HL-60 (cell line): ENCODE measurements around the gene YY1.

Experiments used
- TF ChIP-seq, protein P1 (sequence below): IDR thresholded peaks from one replicate; pipeline ENCODE4 v1.5.1; 2011; ENCODE audit warnings: low read length, control low read depth, inconsistent platforms; ENCODE audit not compliant: insufficient read depth
- TF ChIP-seq, protein P2 (sequence below): IDR thresholded peaks from 2 replicates; pipeline ENCODE4 v1.6.1; 2012; ENCODE audit warnings: low read depth; ENCODE audit not compliant: insufficient replicate concordance

DNA sequence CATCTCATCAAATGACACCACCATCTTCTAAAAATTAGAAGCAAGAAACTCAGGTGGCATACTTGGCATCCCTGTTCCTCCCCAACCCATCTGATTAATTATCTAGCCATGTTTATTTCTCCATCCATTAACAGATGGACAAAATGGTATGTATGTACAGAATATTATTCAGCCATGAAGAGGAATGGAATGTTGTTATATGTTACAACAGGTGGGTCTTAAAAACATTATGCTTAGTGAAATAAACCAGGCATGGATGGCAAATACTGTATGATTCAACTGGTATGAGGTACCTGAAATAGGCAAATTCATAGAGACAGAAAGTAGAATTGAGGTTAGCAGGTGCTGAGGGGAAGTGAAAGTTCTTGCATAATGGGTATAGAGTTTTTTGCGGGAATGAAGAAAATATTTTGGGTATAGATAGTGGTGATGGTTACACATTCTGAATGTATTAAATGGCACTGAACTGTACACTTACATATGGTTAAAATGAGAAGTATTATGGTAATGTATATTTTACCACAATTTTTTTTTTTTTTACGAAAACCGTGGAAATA lies 17.5 kb downstream of the YY1 start:
- TF ChIP-seq, protein P1, sequence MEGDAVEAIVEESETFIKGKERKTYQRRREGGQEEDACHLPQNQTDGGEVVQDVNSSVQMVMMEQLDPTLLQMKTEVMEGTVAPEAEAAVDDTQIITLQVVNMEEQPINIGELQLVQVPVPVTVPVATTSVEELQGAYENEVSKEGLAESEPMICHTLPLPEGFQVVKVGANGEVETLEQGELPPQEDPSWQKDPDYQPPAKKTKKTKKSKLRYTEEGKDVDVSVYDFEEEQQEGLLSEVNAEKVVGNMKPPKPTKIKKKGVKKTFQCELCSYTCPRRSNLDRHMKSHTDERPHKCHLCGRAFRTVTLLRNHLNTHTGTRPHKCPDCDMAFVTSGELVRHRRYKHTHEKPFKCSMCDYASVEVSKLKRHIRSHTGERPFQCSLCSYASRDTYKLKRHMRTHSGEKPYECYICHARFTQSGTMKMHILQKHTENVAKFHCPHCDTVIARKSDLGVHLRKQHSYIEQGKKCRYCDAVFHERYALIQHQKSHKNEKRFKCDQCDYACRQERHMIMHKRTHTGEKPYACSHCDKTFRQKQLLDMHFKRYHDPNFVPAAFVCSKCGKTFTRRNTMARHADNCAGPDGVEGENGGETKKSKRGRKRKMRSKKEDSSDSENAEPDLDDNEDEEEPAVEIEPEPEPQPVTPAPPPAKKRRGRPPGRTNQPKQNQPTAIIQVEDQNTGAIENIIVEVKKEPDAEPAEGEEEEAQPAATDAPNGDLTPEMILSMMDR, result no peak
- TF ChIP-seq, protein P2, sequence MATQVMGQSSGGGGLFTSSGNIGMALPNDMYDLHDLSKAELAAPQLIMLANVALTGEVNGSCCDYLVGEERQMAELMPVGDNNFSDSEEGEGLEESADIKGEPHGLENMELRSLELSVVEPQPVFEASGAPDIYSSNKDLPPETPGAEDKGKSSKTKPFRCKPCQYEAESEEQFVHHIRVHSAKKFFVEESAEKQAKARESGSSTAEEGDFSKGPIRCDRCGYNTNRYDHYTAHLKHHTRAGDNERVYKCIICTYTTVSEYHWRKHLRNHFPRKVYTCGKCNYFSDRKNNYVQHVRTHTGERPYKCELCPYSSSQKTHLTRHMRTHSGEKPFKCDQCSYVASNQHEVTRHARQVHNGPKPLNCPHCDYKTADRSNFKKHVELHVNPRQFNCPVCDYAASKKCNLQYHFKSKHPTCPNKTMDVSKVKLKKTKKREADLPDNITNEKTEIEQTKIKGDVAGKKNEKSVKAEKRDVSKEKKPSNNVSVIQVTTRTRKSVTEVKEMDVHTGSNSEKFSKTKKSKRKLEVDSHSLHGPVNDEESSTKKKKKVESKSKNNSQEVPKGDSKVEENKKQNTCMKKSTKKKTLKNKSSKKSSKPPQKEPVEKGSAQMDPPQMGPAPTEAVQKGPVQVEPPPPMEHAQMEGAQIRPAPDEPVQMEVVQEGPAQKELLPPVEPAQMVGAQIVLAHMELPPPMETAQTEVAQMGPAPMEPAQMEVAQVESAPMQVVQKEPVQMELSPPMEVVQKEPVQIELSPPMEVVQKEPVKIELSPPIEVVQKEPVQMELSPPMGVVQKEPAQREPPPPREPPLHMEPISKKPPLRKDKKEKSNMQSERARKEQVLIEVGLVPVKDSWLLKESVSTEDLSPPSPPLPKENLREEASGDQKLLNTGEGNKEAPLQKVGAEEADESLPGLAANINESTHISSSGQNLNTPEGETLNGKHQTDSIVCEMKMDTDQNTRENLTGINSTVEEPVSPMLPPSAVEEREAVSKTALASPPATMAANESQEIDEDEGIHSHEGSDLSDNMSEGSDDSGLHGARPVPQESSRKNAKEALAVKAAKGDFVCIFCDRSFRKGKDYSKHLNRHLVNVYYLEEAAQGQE, result no peak
